ENCODE measurements around the gene SLC29A1. TPM values are rescaled to one million over a fixed set of nuclear protein-coding genes. Genes with fewer than 3 reads are reported as not detected.

SLC29A1 gene
- total RNA-seq, 1 experiment from 2014 or later: 81.3 TPM

DNA sequence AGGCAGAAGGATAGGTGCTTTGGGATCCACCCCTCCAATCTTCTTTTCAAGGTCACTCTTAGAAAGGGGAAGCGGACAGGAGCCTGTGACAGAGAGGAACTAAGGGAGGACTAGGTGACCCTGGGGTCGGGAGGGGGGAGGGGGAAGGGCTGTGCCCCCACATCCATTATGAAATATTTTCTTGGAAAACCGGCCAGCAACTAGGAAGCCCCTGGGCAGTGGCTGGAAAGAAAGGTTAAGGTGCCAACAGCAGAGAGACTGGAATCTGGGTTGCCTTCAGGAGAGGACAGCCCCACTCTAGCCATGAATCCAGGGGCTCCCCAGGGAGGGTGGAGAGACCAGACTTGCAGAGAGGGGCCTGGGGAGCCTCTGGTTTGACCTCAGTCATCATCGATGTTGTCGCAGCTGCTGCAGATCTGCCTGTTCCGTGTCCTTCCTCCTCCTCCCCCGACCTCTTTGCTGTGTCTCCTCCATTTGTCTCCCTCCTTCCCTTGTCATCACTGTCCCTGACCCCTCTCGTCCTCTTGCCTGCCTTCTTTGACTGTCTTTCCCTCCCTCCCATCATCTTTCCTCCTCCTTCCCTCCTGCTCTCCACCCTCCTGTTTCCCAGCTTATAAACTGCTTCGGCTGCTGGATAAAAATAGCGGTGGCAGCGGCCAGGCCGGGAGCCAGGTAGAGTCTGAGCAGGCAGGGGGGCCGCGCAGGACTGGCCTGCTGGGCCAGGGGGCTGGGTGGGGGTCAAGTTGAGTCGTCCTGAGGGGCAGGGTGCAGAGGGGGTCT lies 3.2 kb downstream of the SLC29A1 start:
- Histone ChIP-seq H3K4me3 (ENCODE audit: low read depth, low read length) (no peak overlapping the region), H3K9me3 (no peaks in the 10 kb centered on the region), H3K36me3 (ENCODE audit: control insufficient read depth, insufficient read depth, low read length) (no peaks in the 10 kb centered on the region), H3K4me1 (peaks cover 37% of the 10 kb centered on the region), H3K27me3 (replicated peaks; ENCODE audit: control insufficient read depth, insufficient read depth, low read length) (no peaks in the 10 kb centered on the region)
- no peak for DNase-seq
- Mint-ChIP-seq H3K4me1 (ENCODE audit: low read depth, unreplicated experiment) (peaks cover 7% of the 10 kb centered on the region), H3K4me3 (ENCODE audit: unreplicated experiment) (no peak overlapping the region), H3K36me3 (ENCODE audit: insufficient read depth, unreplicated experiment) (peaks cover 17% of the 10 kb centered on the region), H3K27ac (ENCODE audit: unreplicated experiment) (no peak overlapping the region), H3K27me3 (ENCODE audit: insufficient read depth, unreplicated experiment) (no peaks in the 10 kb centered on the region), H3K9me3 (ENCODE audit: unreplicated experiment) (no peaks in the 10 kb centered on the region)
- TF ChIP-seq, protein P1, sequence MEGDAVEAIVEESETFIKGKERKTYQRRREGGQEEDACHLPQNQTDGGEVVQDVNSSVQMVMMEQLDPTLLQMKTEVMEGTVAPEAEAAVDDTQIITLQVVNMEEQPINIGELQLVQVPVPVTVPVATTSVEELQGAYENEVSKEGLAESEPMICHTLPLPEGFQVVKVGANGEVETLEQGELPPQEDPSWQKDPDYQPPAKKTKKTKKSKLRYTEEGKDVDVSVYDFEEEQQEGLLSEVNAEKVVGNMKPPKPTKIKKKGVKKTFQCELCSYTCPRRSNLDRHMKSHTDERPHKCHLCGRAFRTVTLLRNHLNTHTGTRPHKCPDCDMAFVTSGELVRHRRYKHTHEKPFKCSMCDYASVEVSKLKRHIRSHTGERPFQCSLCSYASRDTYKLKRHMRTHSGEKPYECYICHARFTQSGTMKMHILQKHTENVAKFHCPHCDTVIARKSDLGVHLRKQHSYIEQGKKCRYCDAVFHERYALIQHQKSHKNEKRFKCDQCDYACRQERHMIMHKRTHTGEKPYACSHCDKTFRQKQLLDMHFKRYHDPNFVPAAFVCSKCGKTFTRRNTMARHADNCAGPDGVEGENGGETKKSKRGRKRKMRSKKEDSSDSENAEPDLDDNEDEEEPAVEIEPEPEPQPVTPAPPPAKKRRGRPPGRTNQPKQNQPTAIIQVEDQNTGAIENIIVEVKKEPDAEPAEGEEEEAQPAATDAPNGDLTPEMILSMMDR (IDR thresholded peaks at IDR 0.05; ENCODE audit: insufficient read depth in 1 of 2, low read depth in 1 of 2, low read length in 1 of 2, severe bottlenecking in 1 of 2, unreplicated experiment in 1 of 2): no peak
- no TSS peak for BruUV-seq (replicated peaks)
- ChIA-PET POLR2A (no interaction called here), CTCF (interaction anchor here (1.4 to 4.0 kb wide), 2 partner anchors 8 to 54 kb away, joined by 6 to 25 read pairs; no protein-coding TSS in a partner anchor)
- intact Hi-C loops (cut with micrococcal nuclease; ENCODE audit: unreplicated experiment): no loop called here

- no peaks in the 10 kb centered on the region for H3K36me3 ChIP-seq (ENCODE audit: control insufficient read depth, insufficient read depth, low read length)
- no peaks in the 10 kb centered on the region for H3K27me3 ChIP-seq (replicated peaks; ENCODE audit: control insufficient read depth, insufficient read depth, low read length)
- intact Hi-C loops (cut with micrococcal nuclease; ENCODE audit: unreplicated experiment): no loop called here
- no peak overlapping the region for H3K4me3 ChIP-seq (ENCODE audit: low read depth, low read length)
- Mint-ChIP-seq H3K27me3 (ENCODE audit: insufficient read depth, unreplicated experiment) (no peaks in the 10 kb centered on the region), H3K4me3 (ENCODE audit: unreplicated experiment) (no peak overlapping the region), H3K36me3 (ENCODE audit: insufficient read depth, unreplicated experiment) (peaks cover 17% of the 10 kb centered on the region), H3K9me3 (ENCODE audit: unreplicated experiment) (no peaks in the 10 kb centered on the region), H3K27ac (ENCODE audit: unreplicated experiment) (no peak overlapping the region), H3K4me1 (ENCODE audit: low read depth, unreplicated experiment) (peaks cover 7% of the 10 kb centered on the region)
- BruUV-seq (replicated peaks): no TSS peak
- H3K9me3 ChIP-seq: no peaks in the 10 kb centered on the region
- ChIA-PET CTCF (no interaction called here), POLR2A (no interaction called here)
- no peak for DNase-seq
- TF ChIP-seq, protein P1 (IDR thresholded peaks at IDR 0.05; ENCODE audit: insufficient read depth in 1 of 2, low read depth in 1 of 2, low read length in 1 of 2, severe bottlenecking in 1 of 2, unreplicated experiment in 1 of 2): no peak
- H3K4me1 ChIP-seq: peaks cover 37% of the 10 kb centered on the region
Measured at GRCh38 chr6:44227148-44227793, 3.9 kb downstream of the SLC29A1 start.

DNA sequence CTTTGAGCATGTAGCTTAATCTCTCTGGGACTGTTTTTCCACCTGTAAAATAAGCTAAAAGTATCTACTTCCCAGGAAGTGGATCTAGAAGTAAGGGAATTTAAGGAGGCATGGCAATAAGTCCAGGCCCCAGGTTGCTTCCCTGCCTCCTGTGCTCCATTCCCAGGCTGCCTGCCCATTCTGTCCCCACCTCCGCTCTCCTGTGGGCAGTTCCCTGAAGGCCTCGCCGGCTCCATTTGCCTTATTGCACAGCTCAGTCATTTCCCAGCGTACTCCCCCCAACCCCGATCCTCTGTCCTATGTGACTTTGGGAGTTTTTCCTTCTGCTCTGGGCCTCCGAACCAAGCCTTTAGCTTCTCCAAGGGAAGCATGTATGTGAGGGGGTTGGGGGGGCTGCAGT lies 4.6 kb downstream of the SLC29A1 start:
- peaks cover 33% of the 10 kb centered on the region for H3K4me1 ChIP-seq
- POLR2A ChIA-PET: no interaction called here
- no peaks in the 10 kb centered on the region for H3K36me3 ChIP-seq (ENCODE audit: control insufficient read depth, insufficient read depth, low read length)

More for the DNA sequence above, 4.6 kb downstream of the SLC29A1 start:
- Histone ChIP-seq H3K27me3 (replicated peaks; ENCODE audit: control insufficient read depth, insufficient read depth, low read length) (no peaks in the 10 kb centered on the region), H3K4me3 (ENCODE audit: low read depth, low read length) (no peak overlapping the region), H3K9me3 (no peaks in the 10 kb centered on the region)
- no TSS peak for BruUV-seq (replicated peaks)
- Mint-ChIP-seq H3K27ac (ENCODE audit: unreplicated experiment) (peak overlapping the region; percentile 79), H3K9me3 (ENCODE audit: unreplicated experiment) (no peaks in the 10 kb centered on the region), H3K27me3 (ENCODE audit: insufficient read depth, unreplicated experiment) (no peaks in the 10 kb centered on the region), H3K4me1 (ENCODE audit: low read depth, unreplicated experiment) (peaks cover 2% of the 10 kb centered on the region), H3K36me3 (ENCODE audit: insufficient read depth, unreplicated experiment) (peaks cover 11% of the 10 kb centered on the region), H3K4me3 (ENCODE audit: unreplicated experiment) (no peak overlapping the region)
- CTCF ChIA-PET: no interaction called here
- TF ChIP-seq, protein P1 (IDR thresholded peaks at IDR 0.05; ENCODE audit: insufficient read depth in 1 of 2, low read depth in 1 of 2, low read length in 1 of 2, severe bottlenecking in 1 of 2, unreplicated experiment in 1 of 2): no peak
- no peak for DNase-seq
- intact Hi-C loops (cut with micrococcal nuclease; ENCODE audit: unreplicated experiment): no loop called here
